Adipocyte (in vitro differentiated cells): Measurements from ENCODE around the gene UTF1.

Experiments
- DNase-seq: peaks from one replicate; pipeline ENCODE4 v3.0.0-alpha.2; 2015; ENCODE audit warnings: low read depth
- H3K27me3 ChIP-seq: replicated peaks from 2 replicates; pipeline ENCODE4 v1.7.0; 2013; ENCODE audit warnings: mild to moderate bottlenecking, low read length, moderate library complexity; ENCODE audit not compliant: control insufficient read depth, insufficient read depth
- H3K36me3 ChIP-seq: 2 replicates; pipeline ENCODE4 v1.7.0; 2013; ENCODE audit warnings: low read length, mild to moderate bottlenecking, moderate library complexity; ENCODE audit not compliant: control insufficient read depth, insufficient read depth, severe bottlenecking
- H3K4me1 ChIP-seq: 2 replicates; pipeline ENCODE4 v1.7.0; 2013; ENCODE audit warnings: mild to moderate bottlenecking, low read length, moderate library complexity; ENCODE audit not compliant: control insufficient read depth, insufficient read depth
- H3K4me3 ChIP-seq: 2 replicates; pipeline ENCODE4 v1.7.0; 2013; ENCODE audit warnings: mild to moderate bottlenecking, low read length, moderate library complexity
- H3K9ac ChIP-seq: 2 replicates; pipeline ENCODE4 v1.7.0; 2013; ENCODE audit warnings: mild to moderate bottlenecking, low read length, moderate library complexity
- H3K9me3 ChIP-seq: 2 replicates; pipeline ENCODE4 v1.7.0; 2013; ENCODE audit warnings: mild to moderate bottlenecking, low read length, moderate library complexity; ENCODE audit not compliant: control insufficient read depth

The UTF1 gene

DNA sequence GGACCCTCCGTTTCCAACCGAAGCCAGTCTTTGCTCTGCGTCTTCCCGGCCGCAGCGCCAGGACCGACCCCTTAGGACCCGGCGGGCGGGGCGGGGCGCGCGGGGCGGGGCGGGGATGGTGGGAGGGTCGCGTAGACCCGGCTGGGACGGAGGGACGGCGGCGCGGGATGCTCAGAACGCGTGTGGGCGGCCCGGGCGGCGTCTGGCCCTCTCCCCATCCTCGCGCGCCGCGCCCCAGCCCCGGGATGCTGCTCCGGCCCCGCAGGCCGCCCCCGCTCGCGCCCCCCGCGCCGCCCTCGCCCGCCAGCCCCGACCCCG is at the start of gene UTF1:
Gene UTF1 (plus strand): TSS at position 174 of the 318 bp plus-strand sequence. CDS start 72 bp downstream, at position 246.
- Histone ChIP-seq H3K36me3 (no peaks in the 10 kb centered on the region), H3K4me3 (no peak within 1 kb of the TSS), H3K4me1 (no peaks in the 10 kb centered on the region), H3K9ac (no peak within 1 kb of the TSS), H3K27me3 (peaks cover 45% of the 10 kb centered on the region), H3K9me3 (no peaks in the 10 kb centered on the region)
- no peak for DNase-seq

GRCh38 chr10:133180965-133181639 is 48.9 kb upstream of the UTF1 start:
- Histone ChIP-seq H3K4me3 (no peak overlapping the region), H3K4me1 (no peaks in the 10 kb centered on the region), H3K27me3 (peaks cover 13% of the 10 kb centered on the region), H3K9me3 (no peaks in the 10 kb centered on the region), H3K9ac (no peak overlapping the region), H3K36me3 (no peaks in the 10 kb centered on the region)
- DNase-seq, result no peak

DNA sequence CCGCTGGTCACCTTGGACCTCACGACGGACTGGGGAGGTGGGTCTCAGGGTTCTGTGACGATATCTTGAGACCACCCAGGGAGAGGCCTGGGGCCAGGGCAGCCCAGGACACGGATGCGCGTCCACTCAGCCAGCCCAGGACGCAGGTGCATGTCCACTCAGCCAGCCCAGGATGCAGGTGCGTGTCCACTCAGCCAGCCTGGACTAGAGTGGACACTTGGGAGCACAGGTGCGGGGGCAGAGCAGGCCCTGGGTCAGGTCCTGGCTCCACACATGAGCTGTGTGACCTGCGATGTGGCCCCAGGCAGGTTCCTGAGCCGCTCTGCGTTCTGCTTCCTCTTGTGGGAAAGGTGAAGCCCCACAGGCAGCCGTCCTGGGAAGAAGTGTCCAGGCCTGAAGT is 47.8 kb upstream of the UTF1 start:
- no peaks in the 10 kb centered on the region for H3K36me3 ChIP-seq
- no peak for DNase-seq
- no peaks in the 10 kb centered on the region for H3K9me3 ChIP-seq
- H3K4me3 ChIP-seq, result no peak overlapping the region
- peaks cover 16% of the 10 kb centered on the region for H3K27me3 ChIP-seq
- H3K9ac ChIP-seq, result no peak overlapping the region
- no peaks in the 10 kb centered on the region for H3K4me1 ChIP-seq

DNA sequence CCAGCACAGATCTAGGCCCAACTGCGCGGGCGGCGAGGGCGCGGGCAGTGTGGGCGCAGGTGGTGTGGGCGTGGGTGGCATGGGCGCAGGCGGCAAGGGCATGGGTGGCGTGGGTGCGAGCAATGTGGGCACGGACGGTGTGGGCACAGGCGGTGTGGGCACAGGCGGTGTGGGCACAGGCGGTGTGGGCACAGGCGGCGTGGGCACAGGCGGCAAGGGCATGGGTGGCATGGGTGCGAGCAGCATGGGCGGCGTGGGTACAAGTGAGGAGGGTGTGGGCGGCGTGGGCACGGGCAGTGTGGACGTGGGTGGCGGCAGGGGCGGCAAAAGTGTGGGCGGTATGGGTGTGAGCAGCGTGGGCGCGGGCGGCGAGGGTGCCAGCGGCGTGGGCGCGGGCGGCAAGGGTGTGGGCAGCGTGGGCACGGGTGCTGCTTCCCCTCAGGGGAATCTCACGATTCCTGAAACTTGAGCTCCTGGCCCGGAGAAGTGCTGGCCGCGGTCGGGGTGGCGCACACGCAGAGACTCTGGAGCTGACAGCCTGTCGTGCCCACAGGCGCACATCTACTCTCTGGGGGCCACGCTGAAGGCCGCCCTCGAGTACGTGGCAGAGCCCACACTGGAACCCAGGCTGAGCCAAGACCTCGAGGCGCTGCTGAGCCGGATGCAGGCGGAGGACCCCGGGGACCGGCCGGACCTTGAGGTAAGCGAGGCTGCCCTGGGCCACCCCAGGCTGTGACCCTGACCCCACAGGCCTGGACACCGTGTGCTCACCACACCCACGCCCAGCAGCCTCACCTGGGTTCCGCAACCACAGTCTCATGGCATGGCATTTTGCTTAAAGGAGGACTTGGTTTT is 47.0 kb upstream of the UTF1 start:
- DNase-seq, result no peak
- H3K9me3 ChIP-seq, result no peaks in the 10 kb centered on the region
- H3K27me3 ChIP-seq, result peaks cover 18% of the 10 kb centered on the region
- no peak overlapping the region for H3K9ac ChIP-seq
- H3K4me3 ChIP-seq, result no peak overlapping the region
- no peaks in the 10 kb centered on the region for H3K36me3 ChIP-seq
- H3K4me1 ChIP-seq, result no peaks in the 10 kb centered on the region

- no peaks in the 10 kb centered on the region for H3K9me3 ChIP-seq
- no peak for DNase-seq
- peaks cover 18% of the 10 kb centered on the region for H3K27me3 ChIP-seq
- H3K4me3 ChIP-seq, result no peak overlapping the region
- H3K4me1 ChIP-seq, result no peaks in the 10 kb centered on the region
- no peak overlapping the region for H3K9ac ChIP-seq
- no peaks in the 10 kb centered on the region for H3K36me3 ChIP-seq
These were observed 46.2 kb upstream of the UTF1 start for GRCh38 chr10:133183646-133184378.

DNA sequence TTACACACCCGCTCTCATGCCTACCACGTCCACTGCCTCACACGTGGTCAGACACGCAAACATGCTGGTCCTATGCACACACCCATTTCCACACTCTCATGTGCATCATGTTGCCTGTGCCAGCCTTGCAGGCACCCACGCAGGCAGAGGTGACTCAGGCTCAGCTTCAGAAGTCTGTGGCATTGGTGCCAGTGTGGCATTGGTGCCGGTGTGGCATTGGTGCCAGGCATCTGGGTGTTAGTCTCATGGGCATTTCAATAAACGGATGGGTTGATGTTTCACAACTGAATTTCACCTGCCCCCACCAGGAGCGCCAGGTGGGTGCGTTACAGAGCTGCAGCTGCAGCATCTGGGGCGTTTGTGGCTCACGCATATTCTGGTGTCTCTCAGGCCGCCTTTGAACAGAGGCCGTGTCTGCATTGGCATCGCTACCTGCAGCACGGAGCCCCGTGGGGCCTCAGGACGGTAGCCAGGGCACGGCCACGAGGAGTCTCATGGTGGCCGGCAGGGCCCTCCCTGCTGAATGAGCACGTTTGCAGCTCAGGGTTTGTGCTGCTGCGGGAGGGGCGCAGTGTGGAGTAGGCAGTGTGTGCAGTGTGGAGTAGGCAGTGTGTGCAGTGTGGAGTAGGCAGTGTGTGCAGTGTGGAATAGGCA is 45.3 kb upstream of the UTF1 start:
- Histone ChIP-seq H3K9ac (no peak overlapping the region), H3K9me3 (no peaks in the 10 kb centered on the region), H3K36me3 (no peaks in the 10 kb centered on the region), H3K4me3 (no peak overlapping the region), H3K27me3 (peaks cover 17% of the 10 kb centered on the region), H3K4me1 (no peaks in the 10 kb centered on the region)
- DNase-seq, result no peak

DNA sequence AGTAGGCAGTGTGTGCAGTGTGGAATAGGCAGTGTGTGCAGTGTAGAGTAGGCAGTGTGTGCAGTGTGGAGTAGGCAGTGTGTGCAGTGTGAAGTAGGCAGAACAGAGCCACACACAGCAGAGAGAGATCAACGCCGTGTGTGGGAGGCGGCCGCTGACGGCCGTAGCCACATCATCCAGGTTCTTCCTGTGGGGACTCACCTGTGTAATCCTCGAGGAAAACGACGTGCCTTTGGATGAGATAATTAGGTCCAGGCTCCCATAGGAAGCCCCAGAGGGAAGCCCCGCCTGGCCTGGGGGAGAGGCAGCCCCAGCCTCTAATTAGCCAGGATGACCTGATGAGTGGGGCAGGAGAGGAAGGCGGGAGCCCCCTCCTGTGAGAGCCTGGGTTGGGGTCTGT is 44.6 kb upstream of the UTF1 start:
- Histone ChIP-seq H3K4me1 (no peaks in the 10 kb centered on the region), H3K4me3 (no peak overlapping the region), H3K9ac (no peak overlapping the region), H3K9me3 (no peaks in the 10 kb centered on the region), H3K27me3 (peaks cover 24% of the 10 kb centered on the region), H3K36me3 (no peaks in the 10 kb centered on the region)
- no peak for DNase-seq

GRCh38 chr10:133185916-133186315 is 44.1 kb upstream of the UTF1 start:
- H3K4me1 ChIP-seq, result no peaks in the 10 kb centered on the region
- DNase-seq, result no peak
- H3K4me3 ChIP-seq, result no peak overlapping the region
- no peak overlapping the region for H3K9ac ChIP-seq
- H3K27me3 ChIP-seq, result peaks cover 24% of the 10 kb centered on the region
- no peaks in the 10 kb centered on the region for H3K9me3 ChIP-seq
- H3K36me3 ChIP-seq, result no peaks in the 10 kb centered on the region

GRCh38 chr10:133186416-133187090 is 43.5 kb upstream of the UTF1 start:
- no peak for DNase-seq
- no peaks in the 10 kb centered on the region for H3K36me3 ChIP-seq
- H3K4me1 ChIP-seq, result no peaks in the 10 kb centered on the region
- H3K9ac ChIP-seq, result no peak overlapping the region
- no peak overlapping the region for H3K4me3 ChIP-seq
- H3K9me3 ChIP-seq, result no peaks in the 10 kb centered on the region
- peaks cover 24% of the 10 kb centered on the region for H3K27me3 ChIP-seq

DNA sequence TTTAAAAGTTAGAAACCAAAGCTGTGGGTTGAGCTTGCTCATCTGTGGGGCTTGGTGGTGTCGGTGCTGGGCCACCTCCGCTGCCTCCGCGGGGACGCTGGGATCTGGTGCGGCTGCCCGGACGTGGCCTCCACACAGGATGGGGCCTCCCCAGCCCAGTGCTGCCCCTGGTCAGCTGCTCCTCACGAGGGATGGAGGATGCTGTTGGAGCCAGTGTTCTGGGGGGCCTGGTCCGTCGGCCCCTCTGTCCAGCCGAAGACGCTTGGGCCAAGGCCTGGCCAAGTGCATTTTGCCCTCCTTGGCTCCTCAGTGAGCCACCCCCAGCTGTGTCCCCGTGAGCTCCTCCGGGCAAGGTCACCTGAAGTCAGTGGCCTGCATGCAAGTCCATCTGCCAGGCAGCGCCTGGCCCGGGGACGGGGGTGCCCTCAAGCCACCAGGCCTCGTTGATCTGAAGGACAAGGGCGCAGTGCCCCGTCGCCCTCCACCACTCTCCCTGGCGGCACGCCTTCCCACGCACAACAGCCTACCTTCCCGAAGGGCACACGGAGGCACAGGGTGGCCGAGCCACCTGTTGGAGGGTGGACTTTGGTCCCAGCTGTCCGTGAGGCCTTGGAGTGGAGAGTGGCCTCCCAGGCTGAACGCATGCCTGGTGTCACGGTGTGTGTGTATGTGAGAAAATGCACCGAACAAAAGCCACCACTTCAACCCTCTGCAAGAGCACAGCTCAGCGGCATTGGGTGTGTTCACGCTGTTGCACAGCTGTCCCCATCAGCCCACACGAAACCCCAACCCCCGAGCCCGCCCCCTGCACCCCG is 42.7 kb upstream of the UTF1 start:
- peaks cover 6% of the 10 kb centered on the region for H3K9me3 ChIP-seq
- DNase-seq, result no peak
- peaks cover 25% of the 10 kb centered on the region for H3K27me3 ChIP-seq
- H3K9ac ChIP-seq, result no peak overlapping the region
- H3K4me3 ChIP-seq, result no peak overlapping the region
- H3K36me3 ChIP-seq, result no peaks in the 10 kb centered on the region
- H3K4me1 ChIP-seq, result no peaks in the 10 kb centered on the region
